ENCODE results near the gene PTPA.

GRCh38 chr9:129094387-129095169, 16.6 kb upstream of the PTPA start:
- no peak for TF ChIP-seq CTCF (IDR thresholded peaks at IDR 0.05 in 2 of 3, conservative IDR thresholded peaks at IDR 0.05 in 1 of 3; ENCODE audit: insufficient read depth in 2 of 3, low read depth in 1 of 3, low read length in 3 of 3)
- TF ChIP-seq ESRRA (IDR thresholded peaks at IDR 0.05; ENCODE audit: borderline replicate concordance, low read depth): no peak
- no peak for TF ChIP-seq TRIM24 (IDR thresholded peaks at IDR 0.05)
- no peak for TF ChIP-seq GATA2 (CRISPR knock-in tag; IDR thresholded peaks at IDR 0.05)
- no peak for TF ChIP-seq SMC3 (conservative IDR thresholded peaks at IDR 0.05; ENCODE audit: insufficient read depth, low read depth, low read length)
- no peak for TF ChIP-seq POLR2A (conservative IDR thresholded peaks at IDR 0.05)
- TF ChIP-seq RREB1 (CRISPR knock-in tag; IDR thresholded peaks at IDR 0.05): no peak
- no peak for TF ChIP-seq CAMTA2 (CRISPR knock-in tag; conservative IDR thresholded peaks at IDR 0.05)
- TF ChIP-seq PHB (CRISPR knock-in tag; IDR thresholded peaks at IDR 0.05): no peak
- TF ChIP-seq FOXM1 (IDR thresholded peaks at IDR 0.05; ENCODE audit: low read depth): no peak
- TF ChIP-seq FOXM1 (CRISPR knock-in tag; IDR thresholded peaks at IDR 0.05; ENCODE audit: low read depth): no peak
- TF ChIP-seq ARID2 (IDR thresholded peaks at IDR 0.05): no peak
- no peak for TF ChIP-seq USF1 (CRISPR knock-in tag; IDR thresholded peaks at IDR 0.05)
- TF ChIP-seq SFPQ (IDR thresholded peaks at IDR 0.05; ENCODE audit: low read depth, low read length): no peak
- no peak for TF ChIP-seq ZNF143 (CRISPR knock-in tag; IDR thresholded peaks at IDR 0.05)
